Sigmoid colon (tissue), 7 donors: Measurements from ENCODE around the gene CYB5R4. TPM values are rescaled to one million over a fixed set of nuclear protein-coding genes. Genes with fewer than 3 reads are reported as not detected.

Source experiments
- polyA plus RNA-seq, 3 donors: library from polyadenylated mRNA; stranded (reverse); fragments of 200-250 nt; gene quantifications; one replicate each; pipeline ENCODE4 v1.2.3, GENCODE V29; 2013
- total RNA-seq, 4 donors: library from RNA; depleted of rRNA; stranded (reverse); fragments of >200 nt; gene quantifications; one replicate each; pipeline ENCODE4 v1.1.0, GENCODE V29; 2016
- donor health status: healthy with polysubstance abuse.
- donor health status: Bipolar disorder and iron deficiency.
- donor health status: healthy.

The CYB5R4 gene
- total and polyA plus RNA-seq, 7 donors = 9.7 to 35.6 (median 14.3) TPM

Other genes with a start within 250 kb of the CYB5R4 start
- gene SNAP91, start 150.6 kb upstream of the CYB5R4 start, total RNA-seq = 1 to 10 TPM; 1.8 to 3.2 (median 2.6) TPM
- gene SNAP91, start 150.6 kb upstream of the CYB5R4 start, polyA plus RNA-seq = 1 to 10 TPM in 1 of 3 donors, under 1 TPM in 1, not detected in 1; 0.60 to 1.7 TPM
- not detected for gene RIPPLY2, start 6.3 kb upstream of the CYB5R4 start, total RNA-seq
- gene RIPPLY2, start 6.3 kb upstream of the CYB5R4 start, polyA plus RNA-seq = under 1 TPM in 1 of 3 donors, not detected in 2; 0.41 TPM
- gene MRAP2, start 174.1 kb downstream of the CYB5R4 start, total RNA-seq = 1 to 10 TPM in 2 of 4 donors, under 1 TPM in 2; 0.16 to 1.8 (median 1.1) TPM
- gene MRAP2, start 174.1 kb downstream of the CYB5R4 start, polyA plus RNA-seq = 1 to 10 TPM; 3.5 to 7.4 (median 6.6) TPM